IPS-18a (cell line): ENCODE measurements around the gene GNPAT.
"Not testable (repeated sequence)": the region's sequence is repeated elsewhere in the genome, so short reads cannot be mapped to it uniquely, and the experiment has no call there.

Source experiments
- H3K27ac ChIP-seq: one replicate; pipeline ENCODE4 v1.5.1; 2013; ENCODE audit warnings: low read length
- H3K27me3 ChIP-seq: one replicate; pipeline ENCODE4 v1.6.1; 2013; ENCODE audit warnings: mild to moderate bottlenecking, low read length; ENCODE audit not compliant: control insufficient read depth, insufficient read depth
- H3K36me3 ChIP-seq: one replicate; pipeline ENCODE4 v1.6.1; 2013; ENCODE audit warnings: low read depth, low read length; ENCODE audit not compliant: control insufficient read depth
- H3K4me1 ChIP-seq: one replicate; pipeline ENCODE4 v1.6.1; 2013; ENCODE audit warnings: low read depth, low read length; ENCODE audit not compliant: control insufficient read depth
- H3K4me3 ChIP-seq: one replicate; pipeline ENCODE4 v1.5.1; 2013; ENCODE audit warnings: low read length
- H3K9ac ChIP-seq: one replicate; pipeline ENCODE4 v1.6.1; 2013; ENCODE audit warnings: mild to moderate bottlenecking, low read length, moderate library complexity
- H3K9me3 ChIP-seq: one replicate; pipeline ENCODE4 v1.6.1; 2013; ENCODE audit warnings: low read depth, low read length; ENCODE audit not compliant: control insufficient read depth

Gene GNPAT

DNA sequence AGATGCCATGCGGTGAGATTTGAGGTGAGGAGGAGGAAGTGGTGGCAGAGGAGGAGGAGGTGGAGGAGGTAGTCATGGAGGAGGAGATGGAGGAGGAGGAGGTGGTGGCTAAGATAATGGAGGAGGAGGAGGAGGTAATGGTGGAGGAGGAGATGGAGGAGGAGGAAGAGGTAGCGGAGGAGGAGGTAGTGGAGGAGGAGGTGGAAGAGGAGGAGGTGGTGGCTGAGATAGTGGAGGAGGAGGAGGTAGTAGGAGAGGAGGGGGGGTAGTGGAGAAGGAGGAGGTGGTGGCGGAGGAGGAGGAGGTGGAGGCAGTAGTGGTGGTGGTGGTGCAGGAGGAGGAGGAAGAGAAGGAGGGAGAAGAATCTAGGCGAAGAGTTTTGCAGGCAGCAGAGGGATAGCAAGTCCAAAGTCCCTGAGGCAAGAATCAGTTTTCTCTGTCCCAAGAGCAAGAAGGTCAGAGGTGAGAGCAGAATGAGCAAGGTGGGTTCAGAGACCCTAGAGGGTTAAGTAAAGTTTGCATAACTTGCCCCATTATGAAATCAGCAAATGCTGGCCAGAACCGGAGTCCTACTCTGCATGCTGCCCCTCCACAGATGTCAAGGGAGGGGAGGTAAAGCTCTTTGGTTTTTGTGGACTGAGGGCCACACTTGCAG is 38.9 kb upstream of the GNPAT start:
- no peaks in the 10 kb centered on the region for H3K36me3 ChIP-seq
- H3K27ac ChIP-seq: no peak overlapping the region
- no peak overlapping the region for H3K4me3 ChIP-seq
- H3K27me3 ChIP-seq: peaks cover 33% of the 10 kb centered on the region
- H3K4me1 ChIP-seq: no peaks in the 10 kb centered on the region
- no peaks in the 10 kb centered on the region for H3K9me3 ChIP-seq
- H3K9ac ChIP-seq: no peak overlapping the region

DNA sequence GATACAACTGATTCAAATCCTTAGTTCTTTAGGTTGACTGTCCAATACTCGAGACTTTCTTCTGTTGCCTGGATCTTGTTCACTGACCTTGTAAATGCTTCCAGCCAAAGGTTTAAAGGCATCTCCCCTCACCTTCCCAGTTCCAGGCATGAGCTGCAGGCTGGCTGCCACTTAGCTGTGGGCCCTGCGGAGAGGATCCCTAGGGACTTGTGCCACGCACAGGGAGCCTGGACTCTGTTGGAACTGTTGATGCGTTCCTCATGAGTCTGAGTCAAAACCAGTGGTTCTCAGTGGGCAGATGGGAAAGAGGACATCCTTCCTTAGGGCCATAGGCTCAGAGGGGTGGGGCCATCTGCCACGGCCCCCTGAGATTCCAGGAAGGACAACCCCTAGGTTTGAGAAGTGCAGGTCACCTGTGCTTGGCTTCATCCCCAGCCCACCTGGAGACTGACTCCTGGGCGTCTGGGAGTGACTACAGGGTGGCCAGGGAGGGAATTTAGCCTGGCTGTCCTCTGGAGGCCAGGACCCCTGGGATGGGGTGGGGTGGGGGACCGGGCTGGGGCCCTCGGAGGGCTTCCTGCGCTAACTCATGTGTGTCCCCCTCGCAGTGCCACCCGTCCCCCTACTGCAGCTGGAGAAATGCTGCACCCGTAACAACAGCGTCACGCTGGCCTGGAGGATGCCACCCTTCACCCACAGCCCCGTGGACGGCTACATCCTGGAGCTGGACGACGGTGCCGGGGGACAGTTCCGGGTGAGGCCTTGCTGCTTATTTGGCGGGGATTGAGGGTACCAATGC is 37.6 kb upstream of the GNPAT start:
- no peak overlapping the region for H3K27ac ChIP-seq
- H3K36me3 ChIP-seq: no peaks in the 10 kb centered on the region
- peaks cover 33% of the 10 kb centered on the region for H3K27me3 ChIP-seq
- no peaks in the 10 kb centered on the region for H3K4me1 ChIP-seq
- no peaks in the 10 kb centered on the region for H3K9me3 ChIP-seq
- H3K4me3 ChIP-seq: no peak overlapping the region
- H3K9ac ChIP-seq: no peak overlapping the region

DNA sequence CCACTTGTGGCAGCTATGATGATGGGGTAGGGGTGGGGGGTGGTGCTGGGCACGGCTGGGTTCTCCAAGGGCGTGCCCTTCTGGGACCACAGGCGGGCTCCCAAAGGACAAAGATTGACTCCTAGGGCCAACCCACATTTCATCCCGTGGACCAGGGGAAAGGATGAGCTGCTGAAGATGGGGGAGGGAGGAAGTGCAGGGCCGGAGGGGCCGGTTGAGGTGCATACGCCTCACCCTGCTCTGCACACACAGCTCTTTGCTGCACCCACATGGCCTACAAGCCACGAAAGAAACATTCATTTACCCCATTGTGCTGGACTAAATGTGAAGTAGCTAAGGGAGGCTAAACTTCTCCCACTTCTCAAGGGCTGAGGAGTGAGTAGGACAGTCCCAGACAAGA is 34.2 kb upstream of the GNPAT start:
- H3K36me3 ChIP-seq: no peaks in the 10 kb centered on the region
- H3K27ac ChIP-seq: no peak overlapping the region
- no peak overlapping the region for H3K4me3 ChIP-seq
- H3K4me1 ChIP-seq: no peaks in the 10 kb centered on the region
- no peak overlapping the region for H3K9ac ChIP-seq
- H3K9me3 ChIP-seq: no peaks in the 10 kb centered on the region
- H3K27me3 ChIP-seq: peaks cover 34% of the 10 kb centered on the region

DNA sequence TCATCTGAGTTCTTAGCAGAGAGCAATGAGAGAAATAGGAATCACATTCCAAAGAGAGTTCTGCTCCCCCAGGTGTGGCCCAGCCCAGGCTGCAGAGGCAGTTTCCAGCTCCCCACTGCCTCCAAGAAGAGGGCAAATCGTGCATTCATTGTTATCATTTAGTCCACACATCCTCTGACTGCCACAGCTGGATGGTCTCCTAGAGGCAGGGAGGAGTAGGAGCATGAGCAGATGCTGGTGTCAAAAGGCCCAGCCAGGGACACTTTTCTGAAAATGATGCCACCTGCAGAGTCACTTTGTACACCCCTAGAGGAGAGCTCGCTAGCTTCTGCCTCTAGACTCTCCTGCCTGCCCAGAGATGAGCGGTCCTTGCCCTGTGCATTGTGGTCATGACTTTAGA is 33.6 kb upstream of the GNPAT start:
- Histone ChIP-seq H3K9ac (no peak overlapping the region), H3K9me3 (no peaks in the 10 kb centered on the region), H3K4me1 (no peaks in the 10 kb centered on the region), H3K27ac (no peak overlapping the region), H3K36me3 (no peaks in the 10 kb centered on the region), H3K4me3 (no peak overlapping the region), H3K27me3 (peaks cover 34% of the 10 kb centered on the region)

GRCh38 chr1:231208980-231209379 is 32.0 kb upstream of the GNPAT start:
- Histone ChIP-seq H3K4me3 (no peak overlapping the region), H3K4me1 (no peaks in the 10 kb centered on the region), H3K27ac (no peak overlapping the region), H3K9me3 (no peaks in the 10 kb centered on the region), H3K27me3 (peaks cover 45% of the 10 kb centered on the region), H3K9ac (no peak overlapping the region), H3K36me3 (no peaks in the 10 kb centered on the region)

DNA sequence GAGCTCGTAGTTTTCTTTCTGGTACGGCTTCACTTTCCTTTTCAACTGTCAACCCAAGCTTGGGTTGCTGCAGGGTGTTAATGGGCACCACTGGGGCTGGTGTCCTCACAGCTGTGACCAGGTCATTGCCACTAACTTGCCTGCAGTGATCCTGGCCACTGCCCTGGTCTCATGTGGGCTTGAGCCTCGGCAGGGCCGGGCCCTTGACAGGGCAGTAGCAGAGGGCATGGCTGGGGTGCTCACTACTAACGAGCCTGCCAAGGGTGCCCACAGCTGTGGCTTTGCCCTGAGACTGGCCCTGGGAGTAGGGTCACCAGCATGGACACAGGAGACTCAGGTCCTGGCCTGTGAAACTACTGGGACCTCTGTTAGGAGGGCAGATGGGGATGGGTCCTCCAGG is 31.5 kb upstream of the GNPAT start:
- Histone ChIP-seq H3K36me3 (no peaks in the 10 kb centered on the region), H3K4me3 (no peak overlapping the region), H3K27ac (no peak overlapping the region), H3K9ac (no peak overlapping the region), H3K27me3 (peaks cover 45% of the 10 kb centered on the region), H3K4me1 (no peaks in the 10 kb centered on the region), H3K9me3 (no peaks in the 10 kb centered on the region)

DNA sequence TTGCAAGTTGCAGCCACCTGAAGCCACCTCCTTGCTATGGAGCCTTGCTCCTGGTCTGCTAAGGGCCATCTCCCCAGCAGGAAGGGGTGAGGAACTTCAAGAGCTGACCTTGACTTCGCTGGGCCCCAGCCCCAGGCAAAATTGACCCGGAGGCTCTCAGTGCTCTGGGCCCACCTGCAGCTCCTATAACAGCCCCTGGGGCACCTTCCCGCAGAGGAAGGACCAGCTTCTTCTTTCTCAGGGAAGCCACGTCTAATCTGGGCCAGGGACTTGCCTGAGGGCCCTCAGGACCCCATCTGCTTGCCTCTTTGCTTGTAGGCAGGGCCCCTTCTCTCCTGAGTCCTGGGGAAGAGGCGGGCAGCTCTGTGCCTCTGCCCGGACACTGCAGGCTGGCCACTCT is 30.9 kb upstream of the GNPAT start:
- no peak overlapping the region for H3K4me3 ChIP-seq
- H3K9ac ChIP-seq: no peak overlapping the region
- peaks cover 49% of the 10 kb centered on the region for H3K27me3 ChIP-seq
- H3K27ac ChIP-seq: no peak overlapping the region
- no peaks in the 10 kb centered on the region for H3K9me3 ChIP-seq
- no peaks in the 10 kb centered on the region for H3K36me3 ChIP-seq
- no peaks in the 10 kb centered on the region for H3K4me1 ChIP-seq

GRCh38 chr1:231211005-231211857 is 29.8 kb upstream of the GNPAT start:
- Histone ChIP-seq H3K4me1 (no peaks in the 10 kb centered on the region), H3K36me3 (no peaks in the 10 kb centered on the region), H3K9ac (no peak overlapping the region), H3K9me3 (no peaks in the 10 kb centered on the region), H3K4me3 (peak overlapping the region; percentile 44), H3K27ac (no peak overlapping the region), H3K27me3 (peaks cover 60% of the 10 kb centered on the region)

DNA sequence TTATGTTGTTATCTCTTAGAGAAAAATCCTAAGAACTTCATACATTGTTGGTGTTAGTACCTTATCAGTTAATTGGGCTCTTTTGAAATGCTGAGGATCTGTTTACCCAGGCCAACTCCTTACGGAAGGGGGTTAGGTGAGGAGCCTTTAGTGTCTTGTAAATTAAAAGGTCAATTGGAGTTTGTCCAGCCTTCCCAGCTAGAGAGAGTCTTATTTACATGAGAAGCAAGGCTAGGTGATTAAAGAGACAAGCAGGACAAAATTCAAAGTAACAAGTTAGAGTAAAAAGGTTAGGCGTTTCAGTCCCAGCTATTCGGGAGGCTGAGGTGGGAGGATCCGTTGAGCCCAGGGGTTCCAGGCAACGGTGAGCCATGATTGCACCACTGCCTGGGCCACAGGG is 28.7 kb upstream of the GNPAT start:
- peaks cover 71% of the 10 kb centered on the region for H3K27me3 ChIP-seq
- not testable (repeated sequence) for H3K4me3 ChIP-seq, H3K9ac ChIP-seq, H3K36me3 ChIP-seq, H3K27ac ChIP-seq, H3K4me1 ChIP-seq, H3K9me3 ChIP-seq

DNA sequence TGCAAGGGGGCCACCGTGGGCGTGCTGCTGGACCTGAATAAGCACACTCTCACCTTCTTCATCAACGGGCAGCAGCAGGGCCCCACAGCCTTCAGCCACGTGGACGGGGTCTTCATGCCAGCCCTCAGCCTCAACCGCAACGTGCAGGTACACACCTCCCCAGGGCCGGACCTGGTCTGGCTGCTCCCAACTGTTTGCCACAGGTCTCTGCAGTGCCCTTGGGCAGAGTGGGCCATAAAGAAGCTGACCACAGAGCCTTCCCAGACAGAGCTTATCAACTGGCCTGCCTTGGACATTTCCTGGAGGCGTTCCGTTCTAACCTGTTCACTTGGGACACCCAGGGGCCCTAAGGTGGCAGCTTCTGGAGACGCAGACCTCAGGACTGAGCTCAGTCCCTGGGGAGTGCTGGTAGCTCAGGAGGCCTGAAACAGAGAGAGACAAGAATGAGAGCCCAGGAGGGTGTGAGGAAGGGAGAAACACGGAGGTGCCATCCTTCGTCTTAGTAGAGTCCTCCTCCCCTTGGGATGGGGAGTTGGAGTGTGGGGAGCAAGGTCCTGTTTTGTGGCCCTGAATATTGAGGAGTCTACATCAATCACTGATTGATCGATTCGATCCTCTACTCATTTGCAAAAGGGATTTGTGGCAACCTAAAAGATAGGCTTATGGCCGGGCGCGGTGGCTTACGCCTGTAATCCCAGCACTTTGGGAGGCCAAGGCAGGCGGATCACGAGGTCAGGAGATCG is 27.0 kb upstream of the GNPAT start:
- Histone ChIP-seq H3K9me3 (no peaks in the 10 kb centered on the region), H3K9ac (no peak overlapping the region), H3K27me3 (peaks cover 83% of the 10 kb centered on the region), H3K4me3 (no peak overlapping the region), H3K36me3 (no peaks in the 10 kb centered on the region), H3K4me1 (no peaks in the 10 kb centered on the region), H3K27ac (no peak overlapping the region)
